K562 (cell line): ENCODE data around the gene CPVL. TPM values are rescaled to one million over a fixed set of nuclear protein-coding genes. Genes with fewer than 3 reads are reported as not detected.

Source experiments
- ATAC-seq: fragments of 200-7000 bp; cut with Tn5 transposase; 3 replicates; pipeline ENCODE4 v1.9.1; 2020; ENCODE audit warnings: moderate library complexity
- BruUV-seq: library from RNA; stranded (reverse); fragments of 400-500 nt; replicated peaks from 2 replicates; lab custom pipeline; 2021; lab: Mats Ljungman, UMichigan
- CTCF ChIA-PET: fragments of 300-600 bp; formaldehyde crosslinking; extraction: SDS; loops from one replicate; lab custom pipeline; 2021; ENCODE audit warnings: low intra/inter-chr PET ratio; lab: Yijun Ruan, JAX
- POLR2A ChIA-PET: fragments of 300-600, 350-650 bp; sonication (Branson Sonifier 250); formaldehyde crosslinking; extraction: SDS; loops from one replicate; lab custom pipeline; 2021; ENCODE audit warnings: antibody characterized with exemption, inconsistent platforms; lab: Yijun Ruan, JAX
- DNase-seq, 4 experiments: peaks; one replicate each; pipeline versions ENCODE4 v3.0.0 to v3.0.0-alpha.2; 2011 to 2018; ENCODE audit warnings: low spot score in 3 of 4, mixed read lengths in 3 of 4; ENCODE audit errors: extremely low read depth in 1 of 4
- FAIRE-seq: peaks from 2 replicates; lab custom pipeline; 2011; peaks lifted over from hg19 to GRCh38; lab: Jason Lieb, UNC
- H2AFZ ChIP-seq: 2 replicates; pipeline ENCODE4 v1.6.0; 2011; ENCODE audit warnings: low read depth, low read length, control low read depth, inconsistent platforms
- H3K27ac ChIP-seq: fragments of 200-600 bp; 3 replicates; pipeline ENCODE4 v1.8.0; 2011; ENCODE audit warnings: low read depth, mild to moderate bottlenecking, control low read depth, inconsistent platforms, low read length, moderate library complexity, mixed read lengths; ENCODE audit errors: extremely low read depth
- H3K27me3 ChIP-seq, 2 experiments: fragments of 300-600 bp in 1 of 2; 2 replicates in 1 of 2; 3 replicates in 1 of 2; pipeline versions ENCODE4 v1.6.0 to v1.8.0; 2011; ENCODE audit warnings: inconsistent platforms in 2 of 2, low read length in 2 of 2, mild to moderate bottlenecking in 1 of 2, mixed read lengths in 1 of 2, moderate library complexity in 1 of 2; ENCODE audit not compliant: control insufficient read depth in 2 of 2, insufficient read depth in 2 of 2
- H3K36me3 ChIP-seq: fragments of 300-600 bp; 3 replicates; pipeline ENCODE4 v1.8.0; 2011; ENCODE audit warnings: mild to moderate bottlenecking, low read length, inconsistent platforms; ENCODE audit not compliant: control insufficient read depth, insufficient read depth
- H3K4me1 ChIP-seq, 2 experiments: fragments of 200-600 bp in 1 of 2; replicated peaks in 1 of 2; 2 replicates in 1 of 2; 3 replicates in 1 of 2; pipeline versions ENCODE4 v1.5.1 to v1.8.0; 2011; ENCODE audit warnings: inconsistent platforms in 2 of 2, low read length in 2 of 2, mild to moderate bottlenecking in 1 of 2, mixed read lengths in 1 of 2, moderate library complexity in 1 of 2; ENCODE audit not compliant: control insufficient read depth in 2 of 2, insufficient read depth in 2 of 2
- H3K4me2 ChIP-seq: 2 replicates; pipeline ENCODE4 v1.6.1; 2011; ENCODE audit warnings: low read length, control low read depth, inconsistent platforms, mixed read lengths; ENCODE audit not compliant: insufficient read depth
- H3K4me3 ChIP-seq: fragments of 200-600 bp; sonication (generic), shearing (Covaris generic); 2 replicates; pipeline ENCODE4 v1.5.1; 2016; ENCODE audit warnings: control low read depth, inconsistent platforms
- H3K79me2 ChIP-seq: fragments of 200-600 bp; 3 replicates; pipeline ENCODE4 v1.8.0; 2011; ENCODE audit warnings: low read length, inconsistent platforms; ENCODE audit not compliant: control insufficient read depth, insufficient read depth
- H3K9ac ChIP-seq, 2 experiments: 2 replicates each; pipeline versions ENCODE4 v1.6.0 to v1.6.1; 2011; ENCODE audit warnings: low read depth in 2 of 2, low read length in 2 of 2, control low read depth in 1 of 2, inconsistent platforms in 1 of 2, mild to moderate bottlenecking in 1 of 2, mixed read lengths in 1 of 2; ENCODE audit not compliant: insufficient read depth in 1 of 2
- H3K9me1 ChIP-seq: one replicate; pipeline ENCODE4 v1.6.0; 2011; ENCODE audit warnings: inconsistent platforms, mild to moderate bottlenecking, low read length, moderate library complexity; ENCODE audit not compliant: control insufficient read depth, insufficient read depth
- H3K9me3 ChIP-seq: replicated peaks from 2 replicates; pipeline ENCODE4 v1.5.1; 2011; ENCODE audit warnings: low read depth, low read length, inconsistent platforms; ENCODE audit not compliant: control insufficient read depth, insufficient read depth
- H4K20me1 ChIP-seq: replicated peaks from 2 replicates; pipeline ENCODE4 v1.6.1; 2011; ENCODE audit warnings: low read length, inconsistent platforms, mixed read lengths; ENCODE audit not compliant: control insufficient read depth, insufficient read depth
- CC2D1A ChIP-seq: fragments of 450-650 bp; IDR thresholded peaks from 2 replicates; pipeline ENCODE4 v1.6.1; 2017; ENCODE audit warnings: mild to moderate bottlenecking
- EP300 ChIP-seq: IDR thresholded peaks from 2 replicates; pipeline ENCODE4 v1.6.1; 2012; ENCODE audit warnings: low read length, improper control_type of control experiment
- ETS2 ChIP-seq: IDR thresholded peaks from 2 replicates; pipeline ENCODE4 v1.6.1; 2016; ENCODE audit warnings: borderline replicate concordance, missing genetic modification characterization, mild to moderate bottlenecking, moderate library complexity, missing compliant biosample characterization; ENCODE audit not compliant: poor library complexity, severe bottlenecking
- HMG20B ChIP-seq: fragments of 250-450 bp; sonication (Bioruptor Pico); IDR thresholded peaks from 2 replicates; pipeline ENCODE4 v1.5.0; 2021; ENCODE audit warnings: mild to moderate bottlenecking
- L3MBTL2 ChIP-seq: fragments of 450-650 bp; IDR thresholded peaks from 2 replicates; pipeline ENCODE4 v1.6.1; 2016; ENCODE audit warnings: mild to moderate bottlenecking, moderate library complexity
- MAZ ChIP-seq, 2 experiments: fragments of 450-650 bp in 1 of 2; sonication (generic) in 1 of 2; formaldehyde crosslinking; IDR thresholded peaks in 1 of 2; conservative IDR thresholded peaks in 1 of 2; 2 replicates each; pipeline versions ENCODE4 v1.4.0 to v1.5.0; 2020; ENCODE audit warnings: mild to moderate bottlenecking in 1 of 2, missing genetic modification reagents in 1 of 2
- NEUROD1 ChIP-seq: fragments of 150-350 bp; IDR thresholded peaks from 2 replicates; pipeline ENCODE4 v1.6.1; 2014; ENCODE audit warnings: borderline replicate concordance, low read length, low read depth; ENCODE audit not compliant: partially characterized antibody
- PURB ChIP-seq: sonication (generic); formaldehyde crosslinking; IDR thresholded peaks from 2 replicates; pipeline ENCODE4 v1.9.0; 2021; ENCODE audit warnings: low read depth, mild to moderate bottlenecking, missing genetic modification reagents
- SOX6 ChIP-seq: fragments of 450-650 bp; IDR thresholded peaks from 2 replicates; pipeline ENCODE4 v1.6.1; 2014; ENCODE audit warnings: mild to moderate bottlenecking
- U2AF1 ChIP-seq: fragments of 200-400 bp; formaldehyde crosslinking; optimal IDR thresholded peaks from 2 replicates; pipeline ENCODE3; 2017; ENCODE audit warnings: mild to moderate bottlenecking, low read depth, low read length, moderate library complexity
- XRCC4 ChIP-seq: IDR thresholded peaks from one replicate; pipeline ENCODE4 v1.6.1; 2011; ENCODE audit not compliant: insufficient read depth, insufficient read length; ENCODE audit errors: extremely low read depth
- ZNF133 ChIP-seq: fragments of 250-450 bp; sonication (Bioruptor Pico); IDR thresholded peaks from 2 replicates; pipeline ENCODE4 v1.4.0; 2020; ENCODE audit warnings: mild to moderate bottlenecking
- ZNF140 ChIP-seq: fragments of 250-450 bp; sonication (Bioruptor Pico); IDR thresholded peaks from 2 replicates; pipeline ENCODE4 v1.8.0; 2021; ENCODE audit warnings: moderate library complexity, mild to moderate bottlenecking, inconsistent platforms
- ZNF695 ChIP-seq: fragments of 450-650 bp; formaldehyde crosslinking; IDR thresholded peaks from 2 replicates; pipeline ENCODE4 v1.4.0; 2020; ENCODE audit warnings: mild to moderate bottlenecking, moderate library complexity
- WGBS: fragments of 100-300 bp; shearing (Covaris generic); methylation state at CpG from one replicate; pipeline ENCODE4 v1.1.6; 2016; ENCODE audit warnings: low coverage, mixed read lengths; ENCODE audit not compliant: insufficient coverage; ENCODE audit errors: missing lambda C conversion rate; 5-methylcytosine and 5-hydroxymethylcytosine counted together
- in situ Hi-C: fragments of 300-500 bp; cut with MboI; formaldehyde crosslinking; loops from 4 replicates; pipeline ENCODE4 v1.15.0; 2018; ENCODE audit warnings: inconsistent platforms, mixed read lengths
- intact Hi-C: fragments of 100-400 bp; cut with micrococcal nuclease; formaldehyde crosslinking; loops from 2 replicates; pipeline ENCODE4 v1.14.2; 2022
- polyA plus RNA-seq, 8 experiments: library from polyadenylated mRNA; depleted of rRNA in 4 of 8; stranded (reverse) in 5 of 8; unstranded in 3 of 8; fragments of >200 nt; fragmentation: Nextera tagmentation in 2 of 8; fragmentation: Illumina TruSeq in 1 of 8; extraction: Ambion mirVana in 2 of 8; extraction: Trizol in 1 of 8; gene quantifications; 2 replicates each; pipeline versions ENCODE4 v1.2.1 to v1.2.3, GENCODE V29; 2011 to 2014; ENCODE audit warnings: inconsistent platforms in 1 of 8, missing spikeins in 1 of 8
- total RNA-seq, 7 experiments: library from RNA; depleted of rRNA in 6 of 7; stranded (reverse); fragments of >200 nt in 6 of 7; fragmentation: Illumina TruSeq in 2 of 7; extraction: Trizol in 2 of 7; gene quantifications; 2 replicates each; pipeline versions ENCODE4 v1.2.1 to v1.2.3, GENCODE V29; 2011 to 2021; ENCODE audit warnings: low replicate concordance in 1 of 7
- TF ChIP-seq, protein P1 (sequence below): fragments of 450-650 bp; formaldehyde crosslinking; IDR thresholded peaks from 2 replicates; pipeline ENCODE4 v1.4.0; 2022; ENCODE audit warnings: missing genetic modification characterization
- TF ChIP-seq, protein P2 (sequence below): sonication (generic); formaldehyde crosslinking; IDR thresholded peaks from 2 replicates; pipeline ENCODE4 v1.8.0; 2022; ENCODE audit warnings: mild to moderate bottlenecking, low read depth, missing genetic modification reagents
- TF ChIP-seq, protein P3 (sequence below): fragments of 450-650 bp; IDR thresholded peaks from 2 replicates; pipeline ENCODE4 v1.7.1; 2018; ENCODE audit warnings: mild to moderate bottlenecking, low read depth; ENCODE audit not compliant: partially characterized antibody
- TF ChIP-seq, protein P4 (sequence below): sonication (generic); formaldehyde crosslinking; IDR thresholded peaks from 2 replicates; pipeline ENCODE4 v1.8.0; 2022; ENCODE audit warnings: missing genetic modification reagents, mild to moderate bottlenecking, borderline replicate concordance

CPVL gene
- total and polyA plus RNA-seq, 9 of the 15 experiments (the other 6 are each of a cell fraction or from before 2014, with no cell fraction given) = 0.89 to 2.4 (median 1.5) TPM

DNA sequence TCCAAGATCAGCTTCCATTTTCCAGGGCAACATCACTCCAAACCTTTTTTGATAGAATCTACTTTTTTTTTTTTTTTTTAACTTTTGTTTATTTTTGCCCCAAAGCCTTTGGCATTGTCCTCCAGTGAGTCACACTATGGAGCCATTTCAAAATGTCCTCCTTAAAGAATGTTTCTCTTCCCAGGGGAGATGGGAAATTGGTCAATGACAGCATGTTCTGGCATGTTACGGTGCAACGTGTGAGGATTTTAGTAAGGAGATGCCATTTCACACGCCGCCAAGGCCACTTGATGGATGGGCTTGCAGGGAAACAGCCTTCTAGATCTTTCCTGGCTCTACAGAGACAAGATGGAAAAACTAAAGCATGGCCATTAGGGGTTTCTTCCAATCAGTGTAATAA, 157.5 kb downstream of the CPVL start:
- Histone ChIP-seq H2AFZ (no peak overlapping the region), H3K27me3 (no peaks in the 10 kb centered on the region), H3K4me3 (no peak overlapping the region), H3K27ac (no peak overlapping the region), H3K9me1 (no peaks in the 10 kb centered on the region), H3K4me1 (no peaks in the 10 kb centered on the region; a peak in 1 of 5 replicates), H3K9ac (no peak overlapping the region), H3K36me3 (no peaks in the 10 kb centered on the region), H4K20me1 (no peaks in the 10 kb centered on the region), H3K4me2 (no peak overlapping the region), H3K9me3 (no peaks in the 10 kb centered on the region), H3K79me2 (no peaks in the 10 kb centered on the region)
- ATAC-seq (no peak), DNase-seq (no peak), FAIRE-seq (no peak)
- in situ Hi-C loops = no loop called here
- no TSS peak for BruUV-seq
- ChIA-PET CTCF (no interaction called here), POLR2A (no interaction called here)
- intact Hi-C loops = no loop called here
- WGBS = 9% methylated on average over 4 of the region's 4 CpGs
- TF ChIP-seq, protein P1, sequence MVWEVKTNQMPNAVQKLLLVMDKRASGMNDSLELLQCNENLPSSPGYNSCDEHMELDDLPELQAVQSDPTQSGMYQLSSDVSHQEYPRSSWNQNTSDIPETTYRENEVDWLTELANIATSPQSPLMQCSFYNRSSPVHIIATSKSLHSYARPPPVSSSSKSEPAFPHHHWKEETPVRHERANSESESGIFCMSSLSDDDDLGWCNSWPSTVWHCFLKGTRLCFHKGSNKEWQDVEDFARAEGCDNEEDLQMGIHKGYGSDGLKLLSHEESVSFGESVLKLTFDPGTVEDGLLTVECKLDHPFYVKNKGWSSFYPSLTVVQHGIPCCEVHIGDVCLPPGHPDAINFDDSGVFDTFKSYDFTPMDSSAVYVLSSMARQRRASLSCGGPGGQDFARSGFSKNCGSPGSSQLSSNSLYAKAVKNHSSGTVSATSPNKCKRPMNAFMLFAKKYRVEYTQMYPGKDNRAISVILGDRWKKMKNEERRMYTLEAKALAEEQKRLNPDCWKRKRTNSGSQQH = no peak
- TF ChIP-seq MAZ (CRISPR knock-in tag; conservative IDR thresholded peaks at IDR 0.05 in 1 of 2, IDR thresholded peaks at IDR 0.05 in 1 of 2) (no peak), NEUROD1 (no peak), CC2D1A (no peak), U2AF1 (no peak), ZNF695 (CRISPR knock-in tag) (no peak), ZNF133 (no peak), ETS2 (tag) (no peak), XRCC4 (no peak), SOX6 (no peak), HMG20B (no peak), EP300 (no peak), ZNF140 (CRISPR knock-in tag) (no peak), L3MBTL2 (no peak), PURB (CRISPR knock-in tag) (no peak)
- TF ChIP-seq, protein P2, sequence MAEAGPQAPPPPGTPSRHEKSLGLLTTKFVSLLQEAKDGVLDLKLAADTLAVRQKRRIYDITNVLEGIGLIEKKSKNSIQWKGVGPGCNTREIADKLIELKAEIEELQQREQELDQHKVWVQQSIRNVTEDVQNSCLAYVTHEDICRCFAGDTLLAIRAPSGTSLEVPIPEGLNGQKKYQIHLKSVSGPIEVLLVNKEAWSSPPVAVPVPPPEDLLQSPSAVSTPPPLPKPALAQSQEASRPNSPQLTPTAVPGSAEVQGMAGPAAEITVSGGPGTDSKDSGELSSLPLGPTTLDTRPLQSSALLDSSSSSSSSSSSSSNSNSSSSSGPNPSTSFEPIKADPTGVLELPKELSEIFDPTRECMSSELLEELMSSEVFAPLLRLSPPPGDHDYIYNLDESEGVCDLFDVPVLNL (CRISPR knock-in tag) = no peak
- TF ChIP-seq, protein P3, sequence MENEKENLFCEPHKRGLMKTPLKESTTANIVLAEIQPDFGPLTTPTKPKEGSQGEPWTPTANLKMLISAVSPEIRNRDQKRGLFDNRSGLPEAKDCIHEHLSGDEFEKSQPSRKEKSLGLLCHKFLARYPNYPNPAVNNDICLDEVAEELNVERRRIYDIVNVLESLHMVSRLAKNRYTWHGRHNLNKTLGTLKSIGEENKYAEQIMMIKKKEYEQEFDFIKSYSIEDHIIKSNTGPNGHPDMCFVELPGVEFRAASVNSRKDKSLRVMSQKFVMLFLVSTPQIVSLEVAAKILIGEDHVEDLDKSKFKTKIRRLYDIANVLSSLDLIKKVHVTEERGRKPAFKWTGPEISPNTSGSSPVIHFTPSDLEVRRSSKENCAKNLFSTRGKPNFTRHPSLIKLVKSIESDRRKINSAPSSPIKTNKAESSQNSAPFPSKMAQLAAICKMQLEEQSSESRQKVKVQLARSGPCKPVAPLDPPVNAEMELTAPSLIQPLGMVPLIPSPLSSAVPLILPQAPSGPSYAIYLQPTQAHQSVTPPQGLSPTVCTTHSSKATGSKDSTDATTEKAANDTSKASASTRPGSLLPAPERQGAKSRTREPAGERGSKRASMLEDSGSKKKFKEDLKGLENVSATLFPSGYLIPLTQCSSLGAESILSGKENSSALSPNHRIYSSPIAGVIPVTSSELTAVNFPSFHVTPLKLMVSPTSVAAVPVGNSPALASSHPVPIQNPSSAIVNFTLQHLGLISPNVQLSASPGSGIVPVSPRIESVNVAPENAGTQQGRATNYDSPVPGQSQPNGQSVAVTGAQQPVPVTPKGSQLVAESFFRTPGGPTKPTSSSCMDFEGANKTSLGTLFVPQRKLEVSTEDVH = no peak
- TF ChIP-seq, protein P4, sequence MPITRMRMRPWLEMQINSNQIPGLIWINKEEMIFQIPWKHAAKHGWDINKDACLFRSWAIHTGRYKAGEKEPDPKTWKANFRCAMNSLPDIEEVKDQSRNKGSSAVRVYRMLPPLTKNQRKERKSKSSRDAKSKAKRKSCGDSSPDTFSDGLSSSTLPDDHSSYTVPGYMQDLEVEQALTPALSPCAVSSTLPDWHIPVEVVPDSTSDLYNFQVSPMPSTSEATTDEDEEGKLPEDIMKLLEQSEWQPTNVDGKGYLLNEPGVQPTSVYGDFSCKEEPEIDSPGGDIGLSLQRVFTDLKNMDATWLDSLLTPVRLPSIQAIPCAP (CRISPR knock-in tag) = no peak
